ENCODE results near the gene TSHZ2. TPM values are rescaled to one million over a fixed set of nuclear protein-coding genes. Genes with fewer than 3 reads are reported as not detected.

The TSHZ2 gene
- total and polyA plus RNA-seq, 2 donors (not counting 1 experiment from before 2014, with no cell fraction given), result 1.00 to 5.7 TPM

- no peak for DNase-seq
- H3K36me3 ChIP-seq (replicated peaks in 1 of 2; ENCODE audit: control extremely low read depth in 1 of 2, control insufficient read depth in 1 of 2, extremely low read depth in 1 of 2, insufficient read depth in 2 of 2, low read length in 1 of 2), result no peaks in the 10 kb centered on the region
- H3K27me3 ChIP-seq (replicated peaks in 1 of 4; ENCODE audit: control extremely low read depth in 1 of 4, control insufficient read depth in 3 of 4, insufficient read depth in 4 of 4, low read length in 3 of 4), result no peaks in the 10 kb centered on the region
- no peaks in the 10 kb centered on the region for H4K20me1 ChIP-seq (ENCODE audit: control insufficient read depth, insufficient read depth, low read length, poor library complexity, severe bottlenecking)
- peaks cover 0 to 9% of the 10 kb centered on the region in 2 donors for H3K4me1 ChIP-seq (ENCODE audit: control insufficient read depth in 2 of 2, insufficient read depth in 2 of 2, low read length in 2 of 2)
- H3K9ac ChIP-seq (ENCODE audit: low read length), result no peak overlapping the region
- ChIA-PET POLR2A (no interaction called here), CTCF (interaction anchor here (0.9 kb wide), 1 partner anchor 785 kb away, joined by 5 read pairs; no protein-coding TSS in a partner anchor)
- Mint-ChIP-seq H3K4me1 (peaks cover 25% of the 10 kb centered on the region), H3K27me3 (peaks cover 11% of the 10 kb centered on the region), H3K9me3 (ENCODE audit: insufficient read depth) (peaks cover 6% of the 10 kb centered on the region), H3K27ac (no peak overlapping the region), H3K4me3 (no peak overlapping the region)
- no CpG with 5 or more reads among the region's 2 CpGs for WGBS (ENCODE audit: insufficient coverage)
- no peak for ATAC-seq (ENCODE audit: low read depth)
- no peak overlapping the region for H2AFZ ChIP-seq (ENCODE audit: insufficient read depth, low read depth, low read length, poor library complexity, severe bottlenecking)
- no peak overlapping the region for H3K27ac ChIP-seq (ENCODE audit: low read length in 2 of 2)
- H3K79me2 ChIP-seq (ENCODE audit: control insufficient read depth, insufficient read depth, low read length), result no peaks in the 10 kb centered on the region
- H3K4me3 ChIP-seq (ENCODE audit: control extremely low read depth in 1 of 5, extremely low read depth in 1 of 5, insufficient read depth in 1 of 5, low read depth in 2 of 5, low read length in 4 of 5), result no peak overlapping the region
- no peak for TF ChIP-seq EZH2 (IDR thresholded peaks at IDR 0.05; ENCODE audit: borderline replicate concordance, insufficient read depth, low read depth, low read length, poor library complexity, severe bottlenecking)
- no peak for TF ChIP-seq CTCF (IDR thresholded peaks at IDR 0.05)
- intact Hi-C loops (cut with micrococcal nuclease), result loop anchor here (10.0 kb wide), 1 partner anchor 150 kb away; no protein-coding TSS in a partner anchor
- peaks cover 0 to 8% (median 0%) of the 10 kb centered on the region in 3 donors for H3K9me3 ChIP-seq (ENCODE audit: control extremely low read depth in 1 of 3, control insufficient read depth in 2 of 3, insufficient read depth in 1 of 3, low read length in 2 of 3)
- H3K4me2 ChIP-seq (replicated peaks; ENCODE audit: low read depth, low read length, poor library complexity, severe bottlenecking), result no peak overlapping the region
These were observed 182.4 kb downstream of the TSHZ2 start for GRCh38 chr20:53154540-53154939.
